Activated T-helper 1 cell treated with anti-CD3 and anti-CD28 coated beads, Interleukin-2, amount 50 U/mL, for 16 hours (primary cell): ENCODE data around the gene CASTOR1.
"Not testable (repeated sequence)": the region's sequence is repeated elsewhere in the genome, so short reads cannot be mapped to it uniquely, and the experiment has no call there.

Experiments used
- DNase-seq, 2 donors: peaks; one replicate each; pipeline ENCODE4 v3.0.0-alpha.2; 2020; ENCODE audit warnings: low read depth in 1 of 2, low spot score in 1 of 2

CASTOR1 gene

DNA sequence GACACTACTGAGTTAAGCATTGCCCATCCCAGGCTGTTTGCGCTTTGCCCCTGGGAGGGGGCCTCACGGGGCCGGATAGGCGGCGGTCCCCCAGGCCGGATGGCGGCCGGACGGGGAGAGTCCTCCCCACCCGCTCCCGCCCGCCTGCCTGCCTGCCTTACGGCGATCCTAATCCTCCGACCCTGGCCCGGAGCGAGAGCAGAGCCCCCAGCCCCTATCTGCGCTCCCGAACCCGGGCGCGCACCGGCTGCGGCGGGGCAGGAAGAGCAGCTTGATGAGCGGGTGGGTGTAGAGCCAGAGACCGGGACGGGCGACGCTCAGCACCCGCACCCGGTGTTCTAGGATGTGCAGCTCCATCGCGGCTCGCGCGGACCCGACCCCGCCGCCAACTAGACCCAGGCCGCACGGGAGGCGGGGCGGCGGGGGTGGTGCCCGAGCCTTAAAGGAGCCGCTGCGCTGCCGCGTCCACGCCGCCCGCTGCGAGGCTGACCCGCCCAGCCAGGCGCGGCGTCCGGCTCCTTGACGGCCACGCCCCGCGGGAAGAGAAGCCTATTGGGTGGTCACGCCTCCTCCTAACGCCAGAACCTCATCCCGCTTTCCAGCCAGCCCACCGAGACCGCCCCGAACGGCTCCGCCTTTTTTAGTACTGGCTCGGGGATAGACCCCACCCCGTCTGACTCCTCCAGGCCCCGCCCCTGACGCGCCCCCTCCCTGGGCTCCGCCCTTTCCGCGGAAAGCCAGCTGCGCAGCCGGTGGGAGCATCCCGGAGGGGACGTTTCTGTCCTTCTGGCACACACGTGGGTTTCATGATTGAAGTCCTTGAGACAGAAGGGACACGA is at the start of gene CASTOR1:
CASTOR1 (minus strand) TSS at position 365 of the 839 bp plus-strand sequence; CDS start at position 357, 8 bp downstream.
- DNase-seq = peak; percentile 76 to 79

DNA sequence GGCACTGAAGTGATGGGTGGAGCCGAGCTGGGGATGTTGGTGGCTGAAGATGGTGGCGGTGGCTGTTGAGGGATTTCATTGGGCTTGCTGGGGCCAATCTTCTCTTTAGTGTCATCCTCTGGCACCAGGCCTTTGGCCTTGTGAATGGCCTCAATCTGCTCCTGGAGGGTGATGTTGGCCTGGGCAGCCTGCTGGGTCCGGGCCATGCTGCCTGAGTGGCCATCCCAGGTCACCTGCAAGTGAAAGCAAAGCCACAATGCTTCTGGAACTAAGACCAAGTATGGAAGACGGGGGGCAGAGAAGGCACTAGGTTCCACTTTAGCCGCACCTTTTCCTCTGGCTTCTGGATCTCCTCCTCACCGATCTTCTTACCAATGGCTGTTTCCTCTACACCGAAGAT is 49.5 kb upstream of the CASTOR1 start:
- no peak for DNase-seq

DNA sequence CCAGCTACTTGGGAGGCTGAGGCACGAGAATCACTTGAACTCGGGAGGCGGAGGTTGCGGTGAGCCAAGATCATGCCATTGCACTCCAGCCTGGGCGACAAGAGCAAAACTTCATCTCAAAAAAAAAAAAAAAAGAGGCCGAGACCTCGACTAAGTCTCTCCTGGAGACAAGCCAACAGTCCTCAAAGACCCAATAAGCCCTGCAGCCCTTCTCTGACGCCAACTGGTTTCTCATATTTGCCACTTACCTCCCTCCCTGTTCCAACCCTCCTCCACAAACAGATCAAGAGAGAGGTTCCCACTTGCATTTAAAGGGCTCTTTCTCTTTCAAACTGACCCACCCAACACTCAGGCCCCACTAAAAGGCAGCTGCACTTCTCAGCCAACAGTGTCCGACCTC is 49.0 kb upstream of the CASTOR1 start:
- not testable (repeated sequence) for DNase-seq

DNA sequence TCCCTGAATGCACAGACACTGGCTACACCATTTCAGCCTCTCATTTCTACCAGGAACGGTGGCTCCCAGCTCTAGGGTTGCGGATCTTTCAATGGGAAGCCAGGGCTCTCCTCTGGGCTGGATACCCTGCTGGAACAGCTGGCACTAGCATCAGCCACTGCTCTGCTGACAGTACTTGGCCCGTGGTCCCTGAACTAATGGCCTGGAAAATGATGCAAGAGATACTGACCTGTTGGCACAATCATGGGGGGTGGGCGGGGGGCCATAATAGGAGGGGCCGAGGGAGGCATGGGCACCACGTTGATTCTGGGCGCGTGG is 48.1 kb upstream of the CASTOR1 start:
- DNase-seq = no peak

DNA sequence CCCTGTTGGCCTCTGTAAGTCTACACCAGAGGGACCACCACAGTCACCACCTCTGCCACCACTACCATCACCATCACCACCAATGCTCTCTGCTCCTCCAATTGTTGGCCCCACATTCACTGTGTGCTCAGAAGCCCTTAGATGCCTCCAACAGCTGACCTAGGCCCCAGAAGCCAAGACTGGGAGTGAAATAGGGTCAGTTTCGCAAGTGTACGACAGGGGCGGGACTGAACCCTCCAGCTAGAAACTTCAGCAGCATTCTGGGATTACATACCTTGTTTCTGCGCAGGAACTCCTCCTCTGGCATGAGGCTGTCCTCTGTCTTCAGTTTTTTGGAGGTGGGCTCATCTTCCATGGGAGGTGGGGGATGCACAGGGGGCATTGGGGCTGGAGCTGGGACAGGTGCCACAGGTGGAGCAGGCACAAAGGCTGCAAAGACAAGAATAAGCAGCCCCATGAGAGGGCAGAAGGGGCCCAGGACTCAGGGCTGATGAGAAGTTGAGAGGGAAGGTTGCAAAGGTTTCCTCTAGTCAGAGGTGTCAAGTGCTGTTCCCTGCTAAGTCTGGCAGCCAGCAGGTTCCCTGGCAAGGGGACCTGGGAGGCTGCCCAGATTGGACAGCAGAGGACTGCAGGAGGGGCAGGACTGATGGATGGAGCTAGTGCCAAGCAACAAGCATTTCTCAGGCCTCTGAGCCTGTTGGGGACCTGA is 47.6 kb upstream of the CASTOR1 start:
- no peak for DNase-seq

DNA sequence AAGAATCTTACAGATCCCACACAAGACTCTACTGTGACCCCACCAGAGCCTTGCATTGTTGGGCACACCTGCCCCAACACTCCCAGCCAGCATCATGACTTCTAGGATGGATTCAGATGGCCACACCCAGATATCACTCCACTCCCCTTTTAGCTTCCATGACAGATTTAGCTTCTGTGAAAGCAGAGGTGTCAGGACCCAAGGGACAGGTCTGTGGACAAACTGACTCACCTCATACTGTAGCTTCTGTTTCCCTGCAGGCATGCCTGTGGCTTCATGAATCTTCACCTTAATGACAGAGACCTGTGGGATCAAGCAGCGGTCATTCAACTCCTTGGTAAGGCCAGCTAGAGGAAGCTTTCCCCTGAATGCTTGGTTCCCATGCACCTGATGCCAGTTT is 45.9 kb upstream of the CASTOR1 start:
- DNase-seq = no peak

DNA sequence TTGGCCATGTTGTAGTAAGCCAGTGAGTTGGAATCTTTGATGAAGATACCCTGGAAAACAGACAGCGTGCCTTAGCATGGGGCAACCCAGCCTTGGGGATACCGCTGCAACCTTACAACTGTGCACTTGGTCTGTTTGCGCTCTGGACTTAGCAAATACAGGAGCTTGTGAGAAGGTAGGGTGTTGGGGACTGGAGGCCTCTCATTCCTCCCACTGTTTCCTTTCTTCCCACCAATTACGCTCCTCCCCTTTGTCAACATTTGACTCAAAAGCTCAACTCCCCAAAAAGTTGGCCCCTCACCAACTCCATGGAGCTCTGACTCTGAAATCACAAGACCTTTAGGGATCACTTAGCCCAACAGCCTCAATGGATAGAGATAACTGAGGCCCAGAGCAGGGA is 45.3 kb upstream of the CASTOR1 start:
- DNase-seq = no peak

DNA sequence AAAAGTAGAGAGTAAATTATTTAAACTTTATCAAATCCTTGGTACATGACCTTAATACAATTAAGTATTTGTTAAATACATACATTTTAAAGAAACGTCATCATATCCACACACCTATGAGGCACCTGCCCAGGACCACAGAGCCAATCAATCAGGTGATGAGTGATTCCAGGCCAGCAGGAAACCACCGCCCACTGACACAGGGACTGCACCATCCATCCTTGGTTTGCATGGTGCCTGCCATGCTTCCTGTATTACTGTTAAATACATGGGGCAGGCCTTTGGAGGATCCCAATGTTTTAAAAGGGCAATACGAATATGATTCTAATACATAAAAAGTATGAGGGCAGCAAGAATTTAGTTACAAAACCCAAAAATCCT is 44.4 kb upstream of the CASTOR1 start:
- DNase-seq = no peak

DNA sequence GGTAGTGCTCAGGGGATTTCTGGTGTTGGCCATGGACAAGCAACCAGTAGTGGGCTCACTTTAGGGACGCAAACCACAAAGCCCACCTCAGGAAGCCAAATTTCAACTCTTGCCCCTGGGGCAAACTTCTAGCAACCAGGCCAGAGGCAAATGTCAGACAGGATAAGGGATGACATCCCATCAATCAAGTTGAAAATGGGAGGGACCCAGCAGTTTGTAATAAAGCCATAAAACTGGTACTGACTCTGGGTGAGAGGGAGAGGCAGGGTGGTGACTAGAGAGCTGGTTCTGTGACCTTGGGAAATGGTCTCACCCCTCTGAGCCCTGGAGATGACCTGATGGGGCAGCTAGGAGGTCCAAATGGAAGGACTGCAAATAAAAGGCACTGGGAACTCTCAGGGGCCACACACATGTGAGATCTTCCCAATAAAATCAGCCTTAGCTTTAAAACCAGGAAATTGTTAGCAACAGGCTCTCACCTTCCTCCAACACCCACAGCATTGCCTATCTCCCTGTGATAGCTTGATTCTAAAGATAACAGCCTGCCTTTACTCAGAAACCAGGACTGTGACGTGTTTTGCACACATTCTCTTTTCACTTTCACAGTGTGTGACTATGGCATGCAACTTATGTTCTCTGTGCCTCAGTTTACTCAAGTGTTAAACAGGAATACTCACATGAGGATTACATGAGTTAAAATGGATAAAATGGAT is 43.8 kb upstream of the CASTOR1 start:
- no peak for DNase-seq

DNA sequence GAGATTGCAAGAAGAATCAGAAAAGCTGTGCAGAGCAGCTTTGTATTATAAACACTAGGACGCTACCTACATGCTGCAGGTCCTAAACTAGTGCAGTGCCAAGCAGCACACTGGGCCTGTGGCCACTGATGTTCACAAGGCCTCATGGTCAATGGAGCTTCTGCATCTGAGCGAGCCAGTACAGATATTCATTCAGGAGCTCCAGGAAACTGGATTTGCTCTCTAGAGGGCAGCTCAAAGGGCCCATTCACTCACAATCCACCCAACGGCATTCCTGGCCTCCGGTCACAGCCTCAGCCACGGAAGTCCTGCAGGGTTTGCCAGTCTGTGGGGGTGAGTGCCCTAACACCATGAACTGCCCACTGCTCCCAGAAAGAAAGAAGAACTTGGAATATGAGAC is 43.2 kb upstream of the CASTOR1 start:
- no peak for DNase-seq

DNA sequence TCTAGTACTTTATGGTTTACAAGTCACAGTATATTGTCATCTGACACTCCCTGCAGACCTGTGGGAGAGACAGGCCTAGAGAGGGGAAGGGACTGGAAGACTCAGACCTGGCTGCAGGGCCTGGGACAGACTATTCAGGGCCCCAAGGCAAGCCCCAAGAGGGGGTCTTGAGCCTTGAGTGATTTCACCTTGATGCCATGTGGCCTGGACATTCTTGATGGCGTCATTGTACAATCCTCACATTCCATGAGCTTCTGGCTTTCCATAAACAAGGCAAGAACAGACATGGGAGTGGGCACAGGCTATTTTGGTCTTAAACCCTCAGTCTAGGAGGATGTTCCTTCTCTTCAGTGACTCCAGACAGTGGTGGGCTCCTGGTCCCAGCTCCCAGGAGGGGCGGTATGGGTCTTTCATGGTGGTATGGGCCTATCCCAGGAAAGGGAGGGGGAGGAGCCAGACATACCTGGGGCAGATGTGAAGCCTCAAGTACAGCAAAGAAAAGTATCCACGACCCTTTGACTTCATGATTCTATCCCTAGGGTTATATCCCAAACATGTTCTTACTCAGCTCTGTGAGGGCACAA is 39.3 kb upstream of the CASTOR1 start:
- DNase-seq = no peak

DNA sequence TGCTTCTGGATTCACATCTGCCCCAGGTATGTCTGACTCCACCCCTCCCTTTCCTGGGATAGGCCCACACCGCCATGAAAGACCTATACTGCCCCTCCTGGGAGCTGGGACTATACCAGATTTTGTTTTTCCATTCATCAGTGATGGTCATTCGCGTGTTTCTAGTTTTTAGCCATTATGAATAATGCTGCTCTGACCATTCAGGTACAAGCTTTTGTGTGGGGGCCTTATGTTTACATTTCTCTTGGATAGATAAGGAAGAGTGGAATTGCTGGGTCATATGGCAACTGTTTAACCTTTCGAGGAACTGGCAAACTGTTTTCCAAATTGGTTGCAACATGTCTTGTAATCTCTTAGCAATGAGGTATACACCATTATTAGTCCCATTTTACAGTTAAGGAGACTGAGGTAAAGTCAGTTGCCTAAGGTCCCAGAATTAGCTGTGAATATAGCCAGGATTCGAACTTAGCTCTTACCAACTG is 38.6 kb upstream of the CASTOR1 start:
- DNase-seq = no peak

DNA sequence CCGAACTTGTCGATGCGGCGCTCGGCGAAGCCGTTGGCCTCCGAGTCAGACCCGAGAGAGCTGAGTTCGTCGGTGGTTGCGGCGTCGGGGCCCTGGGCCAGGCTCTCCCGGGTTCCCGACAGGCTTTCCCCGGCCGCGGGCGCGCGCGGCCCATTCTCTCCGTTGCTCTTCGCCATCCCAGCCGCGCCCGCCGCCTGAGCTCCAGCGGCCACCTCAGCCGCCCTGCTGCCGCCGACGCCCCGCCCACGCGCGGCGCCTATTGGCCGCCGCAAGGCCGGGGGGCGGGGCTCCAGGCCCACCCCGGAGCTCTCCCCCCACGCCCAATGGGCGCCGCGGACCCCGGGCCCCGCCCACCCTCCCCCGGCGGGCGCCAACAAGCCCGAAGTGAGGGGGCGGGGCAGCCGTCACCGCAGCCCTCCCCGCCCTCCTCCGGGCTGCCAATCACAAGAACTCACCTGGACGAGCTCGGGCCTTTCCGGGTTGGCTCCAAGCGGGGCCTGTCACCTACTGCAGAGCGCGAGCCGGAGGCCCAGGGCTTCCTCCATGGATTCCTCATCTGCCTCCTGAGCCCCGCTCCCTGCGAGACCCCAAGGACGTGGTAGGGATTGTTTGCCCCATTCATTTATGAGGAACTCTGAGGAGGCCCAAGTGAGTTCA is 37.5 kb upstream of the CASTOR1 start, which contains the start of gene TBC1D10A:
TBC1D10A (minus strand) TSS at position 236 of the 657 bp plus-strand sequence; CDS start at position 176, 60 bp downstream.
- DNase-seq = peak; percentile 84 to 94

DNA sequence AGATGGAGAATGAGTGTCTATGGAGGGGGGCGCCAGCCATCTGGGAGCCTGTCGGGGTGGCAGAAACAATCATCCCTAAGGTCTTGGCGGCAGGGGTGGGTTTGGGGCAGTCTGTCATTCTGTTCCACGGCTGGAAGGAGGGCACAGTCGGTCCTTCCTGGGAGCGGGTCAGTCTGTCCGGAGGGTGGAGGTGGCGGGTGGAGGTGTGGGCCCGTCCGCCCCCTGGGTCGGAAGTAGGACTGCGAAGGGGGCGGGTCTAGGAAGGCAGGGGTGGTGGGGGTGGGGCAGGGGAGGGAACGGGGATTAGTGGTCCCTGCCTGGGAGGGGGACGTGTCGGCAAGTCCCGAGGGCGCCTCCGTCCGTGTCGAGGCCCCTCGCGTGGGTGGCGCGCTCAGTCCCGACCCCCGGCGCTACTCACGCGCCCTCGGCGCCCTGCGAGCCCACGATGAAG is 37.0 kb upstream of the CASTOR1 start:
- DNase-seq = no peak

DNA sequence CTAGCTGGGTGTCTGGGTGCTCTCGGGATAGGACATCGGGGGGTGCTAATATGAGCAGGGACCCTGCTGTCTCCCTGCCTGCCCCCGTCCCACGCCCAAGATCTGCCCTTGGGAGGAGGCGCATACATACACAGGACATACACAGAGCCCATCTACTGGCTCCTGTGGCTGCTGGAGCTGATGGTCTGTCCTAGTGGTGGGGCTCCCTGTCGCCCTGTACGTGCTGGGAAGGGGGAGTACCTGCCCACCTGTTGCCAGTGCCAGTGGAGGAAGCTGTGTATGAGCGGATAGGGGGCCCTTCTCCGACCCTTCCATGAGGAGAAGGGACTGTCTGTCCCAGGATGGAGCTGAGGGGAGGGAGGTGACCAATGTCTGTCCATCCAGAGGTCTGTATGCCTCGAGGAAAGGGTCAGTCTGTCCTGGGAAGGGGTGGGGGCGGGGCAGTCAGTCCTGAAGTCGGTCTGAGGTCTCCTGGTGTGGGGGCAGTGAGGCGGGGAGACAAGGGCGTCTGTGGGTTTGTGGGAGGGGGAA is 36.5 kb upstream of the CASTOR1 start:
- DNase-seq = no peak

DNA sequence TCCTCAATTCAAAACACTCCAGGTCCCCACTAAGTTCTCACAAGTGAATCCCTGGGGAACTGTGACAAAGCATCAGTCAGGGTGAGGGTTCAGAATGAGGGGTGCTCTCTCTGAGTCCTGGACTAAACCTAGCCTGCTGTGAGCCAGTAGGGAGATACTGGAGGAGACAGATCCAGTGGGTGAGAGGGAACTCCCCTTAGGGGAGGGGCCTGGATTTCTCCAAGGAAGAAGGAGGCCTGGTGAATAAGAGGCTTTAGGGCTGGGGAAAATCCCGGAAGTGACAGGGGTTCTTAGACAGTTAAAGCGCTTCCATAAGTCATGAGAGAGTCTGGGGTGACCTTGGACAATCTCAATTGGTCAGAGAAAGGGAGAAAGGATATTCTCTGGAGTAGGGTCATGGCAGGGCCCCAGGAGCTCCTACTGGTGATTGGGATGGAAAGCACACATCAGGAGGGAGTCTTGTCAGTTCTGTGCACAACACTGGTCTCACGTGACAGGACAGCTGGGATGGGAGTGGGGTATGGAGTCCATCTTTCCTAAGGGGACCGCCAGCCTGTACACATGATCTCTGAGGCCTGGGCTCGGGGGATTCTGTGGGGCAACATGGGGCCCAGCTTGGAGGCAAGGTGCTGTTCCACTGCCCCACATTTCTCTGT is 35.9 kb upstream of the CASTOR1 start:
- no peak for DNase-seq

DNA sequence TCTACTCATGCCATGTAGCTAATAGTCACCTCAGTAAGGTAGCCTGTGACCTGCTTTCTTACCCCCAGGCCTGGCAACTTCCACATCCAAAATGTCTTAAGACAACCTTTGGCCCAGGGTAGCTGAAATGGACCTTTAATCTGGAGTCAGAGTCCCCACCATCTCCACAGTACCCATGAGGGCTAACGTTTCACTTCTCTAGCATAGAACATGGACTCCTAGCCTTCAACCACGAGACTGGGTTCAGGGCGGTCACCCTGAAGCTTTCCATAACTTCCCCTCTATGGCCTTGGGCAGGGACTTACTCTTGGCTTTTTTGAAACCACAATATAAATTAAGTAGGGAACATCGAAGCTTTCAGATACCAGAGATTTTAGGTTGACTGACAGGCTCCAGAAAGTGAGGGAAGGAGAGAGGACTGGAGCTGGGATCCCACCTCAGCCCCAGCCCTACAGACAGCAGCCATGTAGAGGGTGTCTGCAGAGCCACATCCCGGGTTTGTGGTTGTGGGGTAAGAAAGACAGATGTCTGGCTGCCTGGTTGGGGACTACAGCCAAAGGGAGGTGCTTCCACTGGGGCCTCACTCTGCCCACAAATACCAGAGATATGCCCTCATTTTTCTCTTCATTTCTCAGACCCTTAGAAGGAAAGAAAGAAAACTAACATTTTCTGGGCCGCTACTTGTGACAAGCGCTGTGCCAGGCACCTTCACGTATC is 34.9 kb upstream of the CASTOR1 start:
- DNase-seq = no peak

DNA sequence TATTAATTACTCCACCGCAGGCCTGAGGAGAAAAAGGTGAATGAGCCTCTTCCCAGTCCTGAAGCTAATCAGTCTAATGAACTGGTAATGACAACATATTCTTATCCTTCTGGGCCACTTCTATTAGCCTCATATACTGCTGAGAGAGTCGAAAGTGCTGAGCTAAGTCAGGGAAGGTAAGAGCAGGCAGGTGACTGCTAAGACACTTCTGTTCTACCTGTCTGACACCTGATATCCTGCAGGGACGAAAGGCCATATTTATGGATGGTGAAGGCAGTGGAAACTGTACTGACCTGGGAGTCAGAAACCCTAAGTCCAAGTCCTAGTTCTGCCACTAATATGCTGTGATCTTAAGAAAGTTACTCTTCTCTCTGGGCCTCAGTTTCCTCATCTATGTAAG is 33.9 kb upstream of the CASTOR1 start:
- DNase-seq = no peak

DNA sequence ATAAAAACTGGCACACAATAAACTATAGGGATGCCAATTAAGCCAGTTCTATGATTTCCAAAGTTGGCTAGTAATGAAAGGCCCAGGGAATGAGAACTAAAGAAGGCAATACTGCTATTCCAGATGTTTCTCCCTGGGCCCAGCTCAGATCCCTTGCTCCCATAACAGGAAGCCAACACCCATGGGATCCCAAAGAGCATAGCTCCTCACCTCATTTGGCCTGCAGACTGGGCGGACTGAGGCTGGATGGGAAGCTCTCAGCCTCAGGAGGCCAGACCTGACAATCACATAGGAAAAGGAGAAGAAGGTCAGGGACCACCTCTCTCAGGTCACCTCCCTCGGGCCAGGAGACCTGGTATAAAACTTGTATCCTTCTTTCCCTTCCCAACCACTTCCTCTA is 32.2 kb upstream of the CASTOR1 start:
- DNase-seq = no peak
